HUES64 (cell line): ENCODE measurements around the gene GPR61.

ENCODE experiments used
- H3K27ac ChIP-seq: 2 replicates; pipeline ENCODE4 v1.7.0; 2013; ENCODE audit warnings: low read depth, low read length, inconsistent platforms
- H3K27me3 ChIP-seq: 2 replicates; pipeline ENCODE4 v1.6.1; 2013; ENCODE audit warnings: mild to moderate bottlenecking, low read length; ENCODE audit not compliant: insufficient read depth
- H3K36me3 ChIP-seq: 2 replicates; pipeline ENCODE4 v1.6.1; 2013; ENCODE audit warnings: mild to moderate bottlenecking, low read length; ENCODE audit not compliant: insufficient read depth
- H3K4me1 ChIP-seq: 2 replicates; pipeline ENCODE4 v1.6.1; 2013; ENCODE audit warnings: mild to moderate bottlenecking, low read length, moderate library complexity; ENCODE audit not compliant: insufficient read depth
- H3K4me3 ChIP-seq: 2 replicates; pipeline ENCODE4 v1.5.1; 2013; ENCODE audit warnings: mild to moderate bottlenecking, low read length, moderate library complexity
- H3K9ac ChIP-seq: 2 replicates; pipeline ENCODE4 v1.6.1; 2013; ENCODE audit warnings: mild to moderate bottlenecking, low read depth, low read length
- H3K9me3 ChIP-seq: 2 replicates; pipeline ENCODE4 v1.6.1; 2013; ENCODE audit warnings: low read depth, low read length; ENCODE audit not compliant: insufficient read depth
- WGBS: fragments of 150-250, 120-280 bp; methylation state at CpG from one replicate; pipeline ENCODE4 v1.1.7; 2013; ENCODE audit warnings: missing lambda C conversion rate; 5-methylcytosine and 5-hydroxymethylcytosine counted together

GPR61 gene

GRCh38 chr1:109499081-109499480, 40.6 kb upstream of the GPR61 start:
- Histone ChIP-seq H3K27me3 (no peaks in the 10 kb centered on the region), H3K4me3 (no peak overlapping the region), H3K36me3 (peaks cover 8% of the 10 kb centered on the region; the same call in 1 of the 2 replicates), H3K27ac (no peak overlapping the region), H3K4me1 (peaks cover 12% of the 10 kb centered on the region; the same call in 1 of the 2 replicates), H3K9ac (no peak overlapping the region), H3K9me3 (no peaks in the 10 kb centered on the region)
- WGBS = 100% methylated on average over 5 of the region's 7 CpGs

DNA sequence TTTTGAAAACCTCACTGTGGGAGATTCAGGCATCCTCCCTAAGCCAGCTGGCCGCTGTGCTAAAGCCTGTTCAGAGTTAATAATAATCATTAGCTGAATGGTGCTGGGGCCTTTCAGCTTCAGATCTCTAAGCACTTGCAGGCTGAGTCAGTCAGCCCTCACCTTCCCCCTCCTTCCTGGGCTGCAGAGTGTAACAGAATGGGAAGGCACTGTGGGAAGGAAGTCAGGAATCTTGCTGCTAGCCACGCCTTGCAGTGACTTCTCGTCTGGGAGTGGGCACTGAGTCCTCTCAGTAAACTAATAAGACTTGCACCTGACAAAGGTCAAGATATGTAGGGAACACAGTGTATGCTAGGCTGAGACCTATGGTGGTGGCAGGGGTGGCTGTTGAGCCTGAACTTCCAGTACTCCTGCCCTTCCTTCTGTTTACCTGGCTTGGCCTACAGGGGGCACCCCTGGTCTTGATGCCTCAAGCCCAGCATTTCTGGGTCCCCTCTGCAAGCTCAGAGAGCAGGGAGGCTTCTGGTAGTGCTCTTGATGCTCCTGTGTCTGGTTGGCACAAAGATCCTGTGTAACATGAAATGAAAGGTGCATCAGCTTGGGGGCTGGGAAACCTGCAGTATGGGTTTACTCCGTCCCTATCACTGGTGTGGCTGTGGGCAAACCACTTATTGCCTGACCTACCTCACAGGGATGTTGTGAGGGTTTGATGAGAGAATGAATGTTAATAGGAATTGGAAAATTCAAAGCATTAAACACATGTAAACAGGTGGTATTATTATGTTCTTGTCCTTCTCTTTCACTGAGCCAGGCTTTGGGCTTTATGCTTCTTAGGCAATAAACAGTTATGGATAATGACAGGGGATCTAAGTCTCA, 39.8 kb upstream of the GPR61 start:
- Histone ChIP-seq H3K9me3 (no peaks in the 10 kb centered on the region), H3K36me3 (peaks cover 8% of the 10 kb centered on the region; the same call in 1 of the 2 replicates), H3K9ac (no peak overlapping the region), H3K4me3 (no peak overlapping the region), H3K4me1 (peaks cover 12% of the 10 kb centered on the region; the same call in 1 of the 2 replicates), H3K27me3 (no peaks in the 10 kb centered on the region), H3K27ac (no peak overlapping the region)
- WGBS = 80% methylated on average over 4 of the region's 4 CpGs

DNA sequence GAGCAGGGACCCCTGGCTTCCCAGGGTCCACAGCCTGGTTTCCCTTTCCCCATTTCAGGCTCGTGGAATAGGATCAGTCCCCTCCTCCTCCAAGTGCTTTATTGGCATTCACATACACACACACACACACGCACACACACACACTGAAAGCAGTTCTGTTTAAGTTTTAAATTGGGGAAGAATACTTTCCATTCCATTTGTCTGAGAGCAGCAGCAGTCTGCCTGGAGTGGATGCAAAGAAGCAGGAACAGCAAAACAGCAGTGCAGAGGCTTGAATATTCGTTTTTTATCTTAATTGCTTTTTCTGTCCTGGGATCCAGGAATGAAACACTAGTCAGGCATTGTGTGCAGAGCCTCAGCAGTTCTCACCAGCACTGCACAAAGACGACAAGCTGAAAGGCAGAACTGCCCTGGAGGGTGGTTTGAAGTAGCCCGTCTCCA, 38.7 kb upstream of the GPR61 start:
- H3K4me3 ChIP-seq = no peak overlapping the region
- H3K36me3 ChIP-seq = peaks cover 8% of the 10 kb centered on the region; the same call in 1 of the 2 replicates
- no peak overlapping the region for H3K9ac ChIP-seq
- no peak overlapping the region for H3K27ac ChIP-seq
- no peaks in the 10 kb centered on the region for H3K9me3 ChIP-seq
- WGBS = 75% methylated on average over 4 of the region's 5 CpGs
- H3K27me3 ChIP-seq = no peaks in the 10 kb centered on the region
- H3K4me1 ChIP-seq = peaks cover 12% of the 10 kb centered on the region; the same call in 1 of the 2 replicates

GRCh38 chr1:109501644-109502363, 37.9 kb upstream of the GPR61 start:
- no peaks in the 10 kb centered on the region for H3K27me3 ChIP-seq
- H3K9ac ChIP-seq = no peak overlapping the region
- H3K4me3 ChIP-seq = no peak overlapping the region
- H3K9me3 ChIP-seq = no peaks in the 10 kb centered on the region
- H3K36me3 ChIP-seq = 0 out of 2 replicates have a peak, but pooled peaks cover 4% of the 10 kb centered on the region
- no peak overlapping the region for H3K27ac ChIP-seq
- 83% methylated on average over 5 of the region's 5 CpGs for WGBS
- H3K4me1 ChIP-seq = peaks cover 12% of the 10 kb centered on the region; the same call in 1 of the 2 replicates

GRCh38 chr1:109502364-109502851, 37.3 kb upstream of the GPR61 start:
- Histone ChIP-seq H3K9ac (no peak overlapping the region), H3K4me3 (no peak overlapping the region), H3K36me3 (no peaks in the 10 kb centered on the region), H3K27ac (no peak overlapping the region), H3K9me3 (no peaks in the 10 kb centered on the region), H3K4me1 (peaks cover 11% of the 10 kb centered on the region; the same call in 1 of the 2 replicates), H3K27me3 (0 out of 2 replicates have a peak, but pooled peaks cover 3% of the 10 kb centered on the region)
- 85% methylated on average over 3 of the region's 3 CpGs for WGBS

DNA sequence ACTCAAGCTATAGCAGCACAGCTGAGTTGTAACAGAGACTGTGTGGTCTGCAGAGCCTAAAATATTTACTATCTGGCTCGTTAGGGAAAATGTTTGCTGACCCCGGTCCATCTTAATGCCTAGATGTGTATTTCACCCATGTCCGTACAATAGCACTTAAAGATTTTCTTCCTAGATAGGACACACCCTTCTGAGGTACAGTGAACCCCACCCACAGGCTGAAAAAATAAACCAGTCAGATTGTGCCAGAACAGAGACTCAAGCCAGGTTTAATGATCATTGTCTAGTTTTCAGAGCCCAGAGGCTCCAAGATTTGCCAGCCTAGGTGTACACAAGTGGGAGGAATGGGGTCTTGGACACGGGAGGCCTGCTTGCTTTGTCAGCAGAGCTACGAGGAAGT, 35.7 kb upstream of the GPR61 start:
- whole genome bisulfite sequencing = 94% methylated on average over 5 of the region's 5 CpGs

GRCh38 chr1:109504974-109505373, 34.7 kb upstream of the GPR61 start:
- H3K27ac ChIP-seq = no peak overlapping the region
- 90% methylated on average over 1 of the region's 1 CpG for WGBS
- no peak overlapping the region for H3K4me3 ChIP-seq

More for the DNA sequence above, 35.7 kb upstream of the GPR61 start:
- Histone ChIP-seq H3K9ac (no peak overlapping the region), H3K27me3 (peaks cover 19% of the 10 kb centered on the region), H3K36me3 (no peaks in the 10 kb centered on the region), H3K4me1 (0 out of 2 replicates have a peak, but pooled peaks cover 3% of the 10 kb centered on the region), H3K27ac (no peak overlapping the region), H3K9me3 (no peaks in the 10 kb centered on the region), H3K4me3 (no peak overlapping the region)

DNA sequence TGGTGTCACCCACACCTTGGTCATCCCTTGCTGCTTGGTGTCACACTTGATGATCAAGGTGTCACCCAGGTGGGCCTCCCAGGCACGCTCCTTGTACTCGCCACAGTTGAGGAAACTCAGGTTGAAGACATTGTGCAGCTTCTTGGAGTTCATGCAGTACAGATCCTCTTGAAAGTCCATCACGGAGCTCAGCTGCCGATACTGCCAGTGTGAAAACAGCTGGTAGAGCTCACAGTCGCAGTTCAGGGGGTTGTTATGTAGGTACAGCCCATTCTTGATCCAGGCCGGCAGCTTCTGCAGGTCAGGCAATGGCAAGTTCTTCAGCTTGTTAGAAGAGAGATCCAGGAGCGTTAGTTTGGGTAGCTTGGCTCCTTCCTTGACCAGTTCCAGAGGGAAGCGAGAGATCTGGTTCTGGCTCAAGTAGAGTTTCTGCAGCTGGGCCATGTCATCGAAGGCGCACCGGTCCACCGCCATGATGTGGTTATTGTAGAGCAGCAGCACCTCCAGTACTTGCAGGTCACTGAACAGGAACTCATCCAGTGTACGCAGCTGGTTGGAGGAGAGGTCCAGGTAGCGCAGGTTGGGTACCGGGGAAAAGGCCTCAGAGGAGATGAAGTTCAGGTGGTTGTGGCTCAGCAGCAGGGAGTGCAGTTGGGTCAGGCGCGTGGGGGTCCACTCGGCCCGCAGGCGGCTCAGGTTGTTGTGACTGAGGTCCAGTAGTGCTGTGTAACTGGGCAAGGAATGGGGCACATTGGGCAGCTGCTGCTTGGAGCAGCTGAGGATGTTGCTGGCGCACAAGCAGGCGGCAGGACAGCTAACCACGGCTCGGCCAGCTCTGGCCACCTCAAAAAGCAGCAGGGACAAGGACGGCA, 31.4 kb upstream of the GPR61 start:
- Histone ChIP-seq H3K27ac (no peak overlapping the region), H3K9me3 (no peaks in the 10 kb centered on the region), H3K27me3 (peaks cover 48% of the 10 kb centered on the region), H3K36me3 (no peaks in the 10 kb centered on the region), H3K4me3 (no peak overlapping the region), H3K4me1 (no peaks in the 10 kb centered on the region), H3K9ac (no peak overlapping the region)
- WGBS = 91% methylated on average over 25 of the region's 25 CpGs

More at GRCh38 chr1:109504974-109505373, 34.7 kb upstream of the GPR61 start:
- H3K4me1 ChIP-seq = no peaks in the 10 kb centered on the region
- H3K36me3 ChIP-seq = no peaks in the 10 kb centered on the region
- H3K9me3 ChIP-seq = no peaks in the 10 kb centered on the region
- peaks cover 27% of the 10 kb centered on the region for H3K27me3 ChIP-seq
- no peak overlapping the region for H3K9ac ChIP-seq

DNA sequence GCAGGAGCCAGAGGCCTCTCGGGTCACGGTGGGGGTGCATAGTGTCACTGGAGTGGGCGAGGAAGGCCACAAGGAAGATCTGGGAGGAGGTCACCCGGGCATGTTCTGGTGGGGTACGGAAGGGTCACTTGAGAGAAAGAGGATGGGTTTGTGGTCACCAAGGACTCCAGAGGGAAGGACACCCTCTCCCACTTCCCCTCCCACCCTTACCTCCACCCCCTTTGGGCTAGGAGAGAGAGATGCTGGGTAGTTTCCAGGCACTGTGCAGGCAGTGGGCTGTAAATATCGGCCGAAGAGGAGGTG, 30.8 kb upstream of the GPR61 start:
- Histone ChIP-seq H3K4me1 (no peaks in the 10 kb centered on the region), H3K36me3 (no peaks in the 10 kb centered on the region), H3K27ac (no peak overlapping the region), H3K9ac (no peak overlapping the region; the same call in 1 of the 2 replicates), H3K27me3 (peaks cover 48% of the 10 kb centered on the region), H3K9me3 (no peaks in the 10 kb centered on the region), H3K4me3 (peak overlapping the region; percentile 75)
- WGBS = 68% methylated on average over 7 of the region's 7 CpGs

DNA sequence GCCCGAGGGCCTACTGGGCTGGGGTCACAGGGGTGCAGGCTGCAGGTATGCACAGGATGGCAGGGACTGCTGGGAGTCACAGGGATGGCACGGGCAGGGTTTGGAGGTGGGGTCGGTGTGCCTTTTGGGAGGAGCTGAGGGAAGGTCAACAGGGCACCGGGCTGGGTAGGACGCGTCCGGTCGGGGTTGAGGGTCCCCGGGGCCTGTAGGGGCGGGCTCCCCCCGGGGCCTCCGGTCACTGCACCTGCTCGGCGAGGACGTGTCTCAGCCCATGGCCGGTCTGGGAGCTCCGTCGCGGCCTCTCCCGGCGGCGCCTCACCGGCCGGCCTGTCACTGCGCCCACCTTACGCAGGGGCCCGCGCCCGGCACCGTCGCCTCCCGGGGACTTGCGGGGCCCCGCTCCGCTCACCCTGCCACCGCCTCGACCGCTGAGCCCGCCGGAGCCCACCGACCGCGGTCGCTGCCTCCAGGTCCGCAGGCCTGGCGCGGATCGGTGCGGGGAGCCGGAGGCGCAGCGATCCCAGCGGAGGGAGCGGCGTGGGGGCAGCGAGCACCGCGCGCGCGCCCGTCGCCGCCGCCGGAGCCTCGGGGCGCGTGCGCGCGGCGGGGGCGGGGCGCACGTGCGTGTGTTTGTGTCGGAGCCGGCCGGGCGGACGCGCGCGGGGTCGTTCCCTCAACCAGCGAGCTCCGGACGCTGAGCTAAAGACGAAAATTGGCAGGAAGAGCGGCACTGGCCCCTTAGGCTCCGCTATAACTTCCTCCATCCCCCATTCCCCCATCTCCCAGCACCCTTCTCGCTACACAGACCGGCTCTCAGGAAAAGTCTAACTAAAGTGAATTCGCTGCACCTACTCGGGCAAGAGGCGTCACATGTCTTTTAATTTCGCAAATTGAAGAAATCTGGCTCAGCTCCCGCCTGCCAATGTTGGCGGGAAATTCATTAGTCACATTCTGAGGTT, 30.2 kb upstream of the GPR61 start, which contains the start of gene AMIGO1:
Gene AMIGO1 (minus strand): TSS at position 552 of the 959 bp plus-strand sequence. CDS start 815 bp downstream, outside the sequence.
- peaks cover 48% of the 10 kb centered on the region for H3K27me3 ChIP-seq
- H3K4me1 ChIP-seq = no peaks in the 10 kb centered on the region
- peak within 1 kb of the TSS; percentile 63 for H3K9ac ChIP-seq
- no peaks in the 10 kb centered on the region for H3K9me3 ChIP-seq
- no peak within 1 kb of the TSS for H3K27ac ChIP-seq
- no peaks in the 10 kb centered on the region for H3K36me3 ChIP-seq
- WGBS = under 1% methylated on average over 100 of the region's 100 CpGs
- H3K4me3 ChIP-seq = peak within 1 kb of the TSS; percentile 75
